ENCODE data around the gene CIAO3.

CIAO3 gene

DNA sequence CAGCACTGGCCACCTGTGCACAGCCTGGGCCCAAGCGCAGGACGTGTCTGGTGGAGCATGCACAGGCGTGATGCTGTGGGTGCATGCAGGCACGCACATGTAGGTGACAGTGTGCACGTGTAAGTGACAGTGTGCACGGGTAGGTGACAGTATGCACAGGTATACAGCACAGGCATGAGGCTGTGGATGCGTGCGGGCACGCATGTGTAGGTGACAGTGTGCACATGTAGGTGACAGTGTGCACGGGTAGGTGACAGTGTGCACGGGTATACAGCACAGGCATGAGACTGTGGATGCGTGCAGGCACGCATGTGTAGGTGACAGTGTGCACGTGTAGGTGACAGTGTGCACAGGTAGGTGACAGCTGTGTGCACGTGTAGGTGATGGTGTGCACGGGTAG, 39.5 kb upstream of the CIAO3 start:
- Histone ChIP-seq H3K4me1 (ENCODE audit: insufficient read depth, poor library complexity, severe bottlenecking) (peaks cover 3% of the 10 kb centered on the region), H3K4me3 (ENCODE audit: severe bottlenecking) (no peak overlapping the region), H3K27me3 (ENCODE audit: insufficient read depth, poor library complexity, severe bottlenecking) (no peaks in the 10 kb centered on the region), H3K9me3 (ENCODE audit: severe bottlenecking) (no peaks in the 10 kb centered on the region), H3K27ac (ENCODE audit: poor library complexity, severe bottlenecking) (no peak overlapping the region), H3K36me3 (ENCODE audit: low read depth) (no peaks in the 10 kb centered on the region)
- no peak for DNase-seq (ENCODE audit: low spot score)
- ATAC-seq (ENCODE audit: low read depth) = no peak
- TF ChIP-seq CTCF (IDR thresholded peaks at IDR 0.05; ENCODE audit: poor library complexity, severe bottlenecking) = no peak

DNA sequence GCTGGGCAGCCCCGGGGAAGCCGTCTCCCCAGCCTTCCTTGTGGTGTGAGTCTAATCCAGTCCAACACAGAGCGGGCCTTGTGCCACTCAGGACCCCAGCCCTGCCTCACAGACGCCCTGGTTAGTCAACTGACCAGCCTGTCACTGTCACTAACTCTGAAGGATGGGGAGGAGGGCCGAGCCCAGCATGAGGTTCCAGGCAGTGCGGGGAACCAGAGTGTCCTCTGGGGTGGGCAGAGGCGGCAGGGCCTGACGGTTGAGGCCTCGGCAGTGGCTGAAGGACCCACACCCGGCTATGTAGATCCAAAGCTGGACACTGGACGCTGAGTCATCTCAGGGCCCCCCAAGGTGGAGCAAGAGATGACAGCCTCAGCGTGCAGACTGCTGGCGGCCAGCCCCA, 38.8 kb upstream of the CIAO3 start:
- Histone ChIP-seq H3K36me3 (ENCODE audit: low read depth) (no peaks in the 10 kb centered on the region), H3K4me3 (ENCODE audit: severe bottlenecking) (no peak overlapping the region), H3K27ac (ENCODE audit: poor library complexity, severe bottlenecking) (no peak overlapping the region), H3K27me3 (ENCODE audit: insufficient read depth, poor library complexity, severe bottlenecking) (no peaks in the 10 kb centered on the region), H3K9me3 (ENCODE audit: severe bottlenecking) (no peaks in the 10 kb centered on the region), H3K4me1 (ENCODE audit: insufficient read depth, poor library complexity, severe bottlenecking) (peaks cover 3% of the 10 kb centered on the region)
- DNase-seq (ENCODE audit: low spot score) (no peak), ATAC-seq (ENCODE audit: low read depth) (no peak)
- TF ChIP-seq CTCF (IDR thresholded peaks at IDR 0.05; ENCODE audit: poor library complexity, severe bottlenecking) = no peak

GRCh38 chr16:778909-779527, 38.2 kb upstream of the CIAO3 start:
- Histone ChIP-seq H3K36me3 (ENCODE audit: low read depth) (no peaks in the 10 kb centered on the region), H3K4me1 (ENCODE audit: insufficient read depth, poor library complexity, severe bottlenecking) (peaks cover 3% of the 10 kb centered on the region), H3K27me3 (ENCODE audit: insufficient read depth, poor library complexity, severe bottlenecking) (no peaks in the 10 kb centered on the region)

GRCh38 chr16:778447-778846, 37.6 kb upstream of the CIAO3 start:
- Histone ChIP-seq H3K4me3 (ENCODE audit: severe bottlenecking) (no peak overlapping the region), H3K4me1 (ENCODE audit: insufficient read depth, poor library complexity, severe bottlenecking) (peaks cover 3% of the 10 kb centered on the region), H3K27me3 (ENCODE audit: insufficient read depth, poor library complexity, severe bottlenecking) (no peaks in the 10 kb centered on the region)

More at GRCh38 chr16:778909-779527, 38.2 kb upstream of the CIAO3 start:
- H3K9me3 ChIP-seq (ENCODE audit: severe bottlenecking) = no peaks in the 10 kb centered on the region
- H3K4me3 ChIP-seq (ENCODE audit: severe bottlenecking) = no peak overlapping the region
- TF ChIP-seq CTCF (IDR thresholded peaks at IDR 0.05; ENCODE audit: poor library complexity, severe bottlenecking) = no peak
- DNase-seq (ENCODE audit: low spot score) (no peak), ATAC-seq (ENCODE audit: low read depth) (no peak)
- no peak overlapping the region for H3K27ac ChIP-seq (ENCODE audit: poor library complexity, severe bottlenecking)

More at GRCh38 chr16:778447-778846, 37.6 kb upstream of the CIAO3 start:
- Histone ChIP-seq H3K9me3 (ENCODE audit: severe bottlenecking) (no peaks in the 10 kb centered on the region), H3K36me3 (ENCODE audit: low read depth) (no peaks in the 10 kb centered on the region), H3K27ac (ENCODE audit: poor library complexity, severe bottlenecking) (no peak overlapping the region)
- no peak for TF ChIP-seq CTCF (IDR thresholded peaks at IDR 0.05; ENCODE audit: poor library complexity, severe bottlenecking)
- no peak for DNase-seq (ENCODE audit: low spot score)
- no peak for ATAC-seq (ENCODE audit: low read depth)

Data from RWPE2 (cell line).